HG03196 (cell line): ENCODE results near the gene SPACDR.

Experiments used
- ATAC-seq: cut with Tn5 transposase; IDR thresholded peaks from one replicate; pipeline ENCODE4 v1.9.1; 2021; ENCODE audit not compliant: unreplicated experiment

SPACDR gene

DNA sequence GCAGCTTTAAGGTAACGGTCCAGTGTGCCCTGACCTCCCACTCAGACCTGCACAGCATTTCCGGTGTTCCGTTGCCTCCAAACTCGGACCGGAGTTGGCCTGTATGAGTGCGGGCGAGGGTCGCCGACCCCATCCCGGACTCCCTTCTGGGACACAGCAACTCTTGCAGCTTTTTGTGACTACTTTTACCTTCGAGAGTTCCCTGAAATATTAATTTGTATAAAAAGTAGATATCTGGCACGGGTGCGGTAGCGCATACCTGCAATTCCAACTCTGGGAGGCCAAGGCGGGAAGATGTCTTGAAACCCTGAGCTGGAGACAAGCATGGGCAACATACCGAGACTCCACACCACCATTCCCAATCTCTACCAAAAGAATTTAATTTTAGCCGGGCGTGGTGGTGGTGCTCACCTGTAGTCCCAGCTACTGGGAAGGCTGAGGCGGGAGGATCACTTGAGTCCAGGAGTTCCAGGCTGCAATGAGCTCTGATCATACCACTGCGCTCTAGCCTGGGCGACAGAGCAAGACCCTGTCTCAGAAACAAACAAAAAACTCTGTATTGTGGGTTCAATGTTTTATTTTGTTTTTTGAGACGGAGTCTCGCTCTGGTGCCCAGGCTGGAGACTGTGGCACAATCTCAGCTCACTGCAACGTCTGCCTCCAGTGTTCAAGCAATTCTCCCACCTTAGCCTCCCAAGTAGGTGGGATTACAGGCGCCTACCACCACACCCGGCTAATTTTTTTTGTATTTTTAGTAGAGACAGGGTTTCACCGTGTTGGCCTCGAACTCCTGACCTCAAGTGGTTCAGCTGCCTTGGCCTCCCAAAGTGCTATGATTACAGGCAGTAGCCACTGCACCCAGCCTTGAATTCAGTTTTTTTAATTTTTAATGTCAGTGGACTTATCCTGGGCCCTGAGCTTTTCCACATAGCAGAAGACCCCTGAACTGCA is 26.6 kb downstream of the SPACDR start:
- ATAC-seq, result no peak

- ATAC-seq, result peak; percentile 17
Measured at GRCh38 chr7:100435401-100436304, 28.4 kb downstream of the SPACDR start.

- no peak for ATAC-seq
Measured at GRCh38 chr7:100434297-100435144, 29.5 kb downstream of the SPACDR start.

DNA sequence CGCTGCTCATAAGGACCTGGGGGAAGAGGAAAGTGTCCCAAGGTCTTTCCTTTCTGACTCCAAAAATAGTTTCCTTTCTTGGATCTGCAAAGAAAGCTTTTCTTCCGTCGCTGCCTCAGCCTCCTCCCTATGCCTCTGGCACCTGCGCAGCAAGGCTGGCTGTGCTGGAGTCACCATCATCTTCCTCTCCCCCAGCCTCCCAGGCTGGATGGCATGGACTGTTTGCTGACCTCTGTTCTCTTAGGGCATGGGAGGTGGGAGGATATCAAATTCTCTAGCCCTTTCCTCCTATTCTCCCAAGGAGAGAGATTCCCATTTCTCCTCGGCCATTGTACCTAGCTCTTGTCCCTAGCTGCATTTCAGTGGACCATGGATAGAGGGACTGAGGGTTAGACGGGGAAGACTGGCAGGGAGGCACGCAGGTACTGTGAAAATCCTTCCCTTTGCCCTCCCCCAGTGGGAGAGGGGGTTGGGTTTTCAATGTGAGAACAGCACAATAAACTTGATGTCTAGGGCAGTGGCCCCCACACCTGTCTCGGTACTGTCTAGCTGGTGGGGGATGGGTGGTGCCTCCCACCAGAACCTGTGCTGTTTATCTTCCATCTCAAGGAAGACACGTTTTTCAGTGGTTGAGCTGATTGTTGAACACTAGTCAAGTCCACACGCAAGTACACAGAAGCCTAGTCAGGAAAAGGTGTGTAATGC is 30.3 kb downstream of the SPACDR start:
- no peak for ATAC-seq

- no peak for ATAC-seq
Measured at GRCh38 chr7:100433276-100433591, 30.8 kb downstream of the SPACDR start.

DNA sequence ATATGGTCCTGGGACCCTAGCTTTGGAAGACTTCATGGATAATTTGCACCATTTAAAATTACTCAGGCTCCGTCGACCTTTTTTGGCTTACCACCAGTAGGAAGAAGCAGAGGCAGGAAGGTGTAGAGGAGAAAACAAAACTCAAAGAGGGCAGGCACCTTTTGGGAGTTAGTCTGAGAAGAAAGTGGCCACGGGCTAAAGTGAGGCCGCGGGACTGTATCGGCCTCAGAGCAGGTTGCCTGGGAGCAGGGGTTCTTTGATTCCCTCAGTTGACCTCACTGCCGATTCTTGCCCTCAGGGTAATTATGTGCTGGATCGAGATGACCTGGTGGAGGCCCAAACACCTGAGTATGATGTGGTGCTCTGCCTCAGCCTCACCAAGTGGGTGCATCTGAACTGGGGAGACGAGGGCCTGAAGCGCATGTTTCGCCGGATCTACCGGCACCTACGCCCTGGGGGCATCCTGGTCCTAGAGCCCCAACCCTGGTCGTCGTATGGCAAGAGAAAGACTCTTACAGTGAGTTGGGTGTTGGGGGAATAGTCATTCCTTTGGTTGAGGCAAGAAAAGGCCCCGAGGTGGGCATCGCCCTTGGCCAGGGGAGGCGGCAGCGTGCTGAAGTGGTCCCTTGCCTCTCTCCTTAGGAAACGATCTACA is 31.3 kb downstream of the SPACDR start:
- no peak for ATAC-seq

- ATAC-seq, result no peak
Measured at GRCh38 chr7:100432053-100432452, 32.0 kb downstream of the SPACDR start.

GRCh38 chr7:100431286-100431735 is 32.7 kb downstream of the SPACDR start:
- no peak for ATAC-seq

- no peak for ATAC-seq
Measured at GRCh38 chr7:100430493-100431285, 33.4 kb downstream of the SPACDR start.

- ATAC-seq, result peak; percentile 34
Measured at GRCh38 chr7:100429637-100430492, 34.2 kb downstream of the SPACDR start, which contains the start of gene MEPCE. MEPCE (plus strand) TSS chr7:100429831; CDS start chr7:100430019, 188 bp downstream.

- ATAC-seq, result peak; percentile 39
Measured at GRCh38 chr7:100428967-100429636, 35.0 kb downstream of the SPACDR start.

DNA sequence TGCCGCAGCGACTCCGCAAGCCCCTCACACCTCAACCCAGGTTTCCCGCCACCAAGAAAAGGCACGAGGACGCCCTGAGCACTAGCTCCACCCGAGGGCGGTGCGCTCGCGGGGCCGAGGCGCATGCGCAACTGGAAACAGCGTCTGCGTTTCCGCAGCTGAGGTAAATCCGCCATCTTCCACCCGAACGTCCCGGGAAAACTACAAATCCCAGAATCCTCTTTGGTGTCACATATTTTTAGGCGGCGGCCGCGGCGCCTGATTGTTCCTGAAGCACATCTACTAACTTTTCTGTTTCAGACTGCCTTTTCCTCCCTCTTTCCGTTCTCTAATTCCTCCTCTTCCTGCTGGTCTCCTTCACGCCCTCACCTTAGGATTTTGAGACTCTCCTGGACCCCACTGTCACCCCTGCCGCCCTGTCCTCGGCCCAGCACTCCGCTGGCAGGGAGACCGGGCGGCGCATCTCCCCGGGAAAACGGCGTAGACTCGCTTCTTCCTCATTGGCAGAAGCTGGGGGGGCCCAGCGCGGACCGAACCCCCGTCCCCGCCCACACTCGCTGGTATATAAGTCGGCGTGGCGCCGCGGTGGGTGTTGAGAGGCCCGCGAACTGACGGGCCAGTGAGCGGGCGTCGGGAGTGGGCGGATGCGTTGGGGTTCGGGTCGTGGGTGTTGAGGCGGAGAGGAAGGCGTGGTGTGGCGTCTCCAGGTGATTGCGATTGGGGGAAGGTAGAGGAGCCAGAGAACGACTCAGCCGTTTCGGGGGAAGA is 35.7 kb downstream of the SPACDR start, which contains the start of gene ZCWPW1:
Gene ZCWPW1 (minus strand): TSS at position 505 of the 768 bp plus-strand sequence. CDS start 8,054 bp downstream, outside the sequence.
- peak; percentile 51 for ATAC-seq

GRCh38 chr7:100427762-100428198 is 36.3 kb downstream of the SPACDR start:
- no peak for ATAC-seq

DNA sequence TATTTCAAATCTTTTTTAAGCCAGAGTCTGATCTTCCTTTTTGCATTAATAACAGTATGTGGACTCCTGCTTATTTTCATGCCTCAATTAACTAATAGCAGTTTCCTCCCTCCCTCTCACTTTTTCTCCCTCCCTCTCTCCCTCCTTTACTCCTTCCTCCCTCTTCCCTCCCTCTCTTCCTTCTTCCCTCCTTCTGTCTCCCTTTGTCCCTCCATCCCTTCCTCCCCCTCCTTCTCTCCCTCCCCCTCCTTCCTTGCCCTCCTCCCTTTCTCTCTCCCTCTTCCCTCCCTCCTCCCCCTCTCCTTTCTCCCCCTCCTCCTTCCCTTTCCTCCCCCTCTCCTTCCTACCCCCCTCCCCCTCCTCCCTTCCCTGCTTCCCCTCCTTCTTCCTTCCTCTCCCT is 37.5 kb downstream of the SPACDR start:
- ATAC-seq, result no peak

DNA sequence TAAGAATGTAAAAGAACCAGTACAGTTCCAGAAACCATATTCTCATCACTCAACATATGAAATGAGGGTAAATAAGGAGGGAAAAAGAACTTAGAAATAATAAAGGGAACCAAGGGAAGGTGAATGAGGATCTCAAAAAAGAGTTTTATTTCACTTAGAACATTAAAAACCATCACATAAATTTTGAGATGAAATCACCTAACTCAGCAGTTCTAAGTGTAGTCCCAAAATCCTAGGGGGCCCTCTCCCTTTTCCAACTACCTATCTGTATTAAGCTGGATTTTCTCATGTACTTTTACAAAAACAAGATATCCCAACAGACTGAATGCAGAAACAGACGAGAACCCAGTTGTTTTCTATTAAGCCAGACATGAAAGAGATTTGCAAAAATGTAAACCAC is 38.7 kb downstream of the SPACDR start:
- no peak for ATAC-seq

GRCh38 chr7:100423315-100423714 is 40.7 kb downstream of the SPACDR start:
- ATAC-seq, result no peak
